HCT116 (cell line): ENCODE data around the gene NAALADL2. TPM values are rescaled to one million over a fixed set of nuclear protein-coding genes. Genes with fewer than 3 reads are reported as not detected.

ENCODE experiments used
- ATAC-seq: fragments of 200-7000 bp; cut with Tn5 transposase; 2 replicates; pipeline ENCODE4 v1.9.1; 2020; ENCODE audit warnings: mild to moderate bottlenecking, moderate library complexity
- BruUV-seq: library from RNA; stranded (reverse); fragments of 400-500 nt; replicated peaks from 2 replicates; lab custom pipeline; 2021; lab: Mats Ljungman, UMichigan
- CTCF ChIA-PET: fragments of 300-600 bp; sonication (Branson Sonifier 250); formaldehyde crosslinking; loops from one replicate; lab custom pipeline; 2021; ENCODE audit warnings: antibody characterized with exemption; lab: Charles Lee
- POLR2A ChIA-PET: fragments of 300-600, 350-600 bp; sonication (Branson Sonifier 250); formaldehyde crosslinking; loops from one replicate; lab custom pipeline; 2021; ENCODE audit warnings: antibody characterized with exemption; lab: Charles Lee
- RAD21 ChIA-PET, 2 experiments: fragments of 300-600 bp; sonication (Branson Sonifier 250); formaldehyde crosslinking; loops; one replicate each; lab custom pipeline; 2023; ENCODE audit warnings: low total read pairs in 2 of 2; ENCODE audit not compliant: uncharacterized antibody in 2 of 2, unreplicated experiment in 2 of 2, low non-redundant PET in 1 of 2; lab: Charles Lee
- DNase-seq: peaks from one replicate; pipeline ENCODE4 v3.0.0-alpha.2; 2010; ENCODE audit warnings: low read depth, low spot score
- H2AFZ ChIP-seq: fragments of 200-600 bp; shearing (Covaris generic), sonication (generic); 2 replicates; pipeline ENCODE4 v1.6.1; 2017; ENCODE audit warnings: low read depth, mixed run types, mixed read lengths, antibody characterized with exemption, low read length; ENCODE audit not compliant: poor library complexity, severe bottlenecking
- H3K27ac ChIP-seq: 2 replicates; pipeline ENCODE4 v1.5.1; 2012; ENCODE audit warnings: low read depth, low read length
- H3K27me3 ChIP-seq: fragments of 200-600 bp; sonication (generic); 2 replicates; pipeline ENCODE4 v1.6.1; 2016; ENCODE audit warnings: mixed run types, low read length, mixed read lengths; ENCODE audit not compliant: insufficient read depth
- H3K36me3 ChIP-seq, 2 experiments: fragments of 200-500 bp in 1 of 2; fragments of 200-600 bp in 1 of 2; sonication (Bioruptor generic) in 1 of 2; sonication (generic) in 1 of 2; 2 replicates each; pipeline versions ENCODE4 v1.5.1 to v1.6.1; 2014 to 2016; ENCODE audit warnings: low read length in 2 of 2, inconsistent platforms in 1 of 2, mixed read lengths in 1 of 2, mixed run types in 1 of 2; ENCODE audit not compliant: insufficient read depth in 2 of 2, control insufficient read depth in 1 of 2
- H3K4me1 ChIP-seq, 2 experiments: fragments of 200-600 bp in 1 of 2; sonication (generic) in 1 of 2; 2 replicates each; pipeline versions ENCODE4 v1.5.1 to v1.6.1; 2012 to 2017; ENCODE audit warnings: low read length in 2 of 2, inconsistent platforms in 1 of 2, mild to moderate bottlenecking in 1 of 2, mixed read lengths in 1 of 2, mixed run types in 1 of 2, moderate library complexity in 1 of 2; ENCODE audit not compliant: insufficient read depth in 2 of 2, control insufficient read depth in 1 of 2
- H3K4me2 ChIP-seq: fragments of 200-600 bp; sonication (generic); 2 replicates; pipeline ENCODE4 v1.6.1; 2017; ENCODE audit warnings: mixed run types, low read length, mixed read lengths
- H3K4me3 ChIP-seq, 2 experiments: fragments of 200-600 bp in 1 of 2; sonication (generic) in 1 of 2; replicated peaks in 1 of 2; 2 replicates each; pipeline ENCODE4 v1.5.1; 2011 to 2016; ENCODE audit warnings: low read length in 2 of 2, control low read depth in 1 of 2, low read depth in 1 of 2, mild to moderate bottlenecking in 1 of 2, mixed read lengths in 1 of 2, mixed run types in 1 of 2
- H3K79me2 ChIP-seq: fragments of 200-600 bp; sonication (generic); 2 replicates; pipeline ENCODE4 v1.6.1; 2017; ENCODE audit warnings: mild to moderate bottlenecking, mixed run types, low read length, moderate library complexity, mixed read lengths; ENCODE audit not compliant: insufficient read depth
- H3K9ac ChIP-seq: fragments of 200-600 bp; sonication (generic); 2 replicates; pipeline ENCODE4 v1.6.1; 2016; ENCODE audit warnings: low read length, mixed read lengths
- H3K9me2 ChIP-seq: fragments of 200-600 bp; sonication (generic), shearing (Covaris generic); 2 replicates; pipeline ENCODE4 v1.6.1; 2017; ENCODE audit warnings: mixed run types, mild to moderate bottlenecking, moderate library complexity; ENCODE audit not compliant: insufficient read depth
- H3K9me3 ChIP-seq, 2 experiments: fragments of 200-500 bp in 1 of 2; fragments of 200-600 bp in 1 of 2; sonication (Bioruptor generic) in 1 of 2; sonication (generic) in 1 of 2; 2 replicates each; pipeline ENCODE4 v1.6.1; 2014 to 2017; ENCODE audit warnings: low read length in 2 of 2, mixed read lengths in 2 of 2, inconsistent platforms in 1 of 2, low read depth in 1 of 2, mild to moderate bottlenecking in 1 of 2, mixed run types in 1 of 2, moderate library complexity in 1 of 2; ENCODE audit not compliant: control insufficient read depth in 1 of 2, insufficient read depth in 1 of 2
- H4K20me1 ChIP-seq: fragments of 200-600 bp; sonication (generic), shearing (Covaris generic); 2 replicates; pipeline ENCODE4 v1.6.1; 2017; ENCODE audit warnings: mixed run types, mild to moderate bottlenecking, moderate library complexity; ENCODE audit not compliant: insufficient read depth
- ATF3 ChIP-seq: IDR thresholded peaks from 2 replicates; pipeline ENCODE4 v1.6.1; 2012
- CBX3 ChIP-seq: IDR thresholded peaks from 2 replicates; pipeline ENCODE4 v1.6.1; 2012; ENCODE audit warnings: low read depth
- CEBPB ChIP-seq: IDR thresholded peaks from 2 replicates; pipeline ENCODE4 v1.6.1; 2012; ENCODE audit warnings: low read depth
- CTCF ChIP-seq, 3 experiments: fragments of 200-600 bp in 1 of 3; sonication (generic) in 1 of 3; IDR thresholded peaks in 2 of 3; conservative IDR thresholded peaks in 1 of 3; 2 replicates each; pipeline ENCODE4 v1.5.1; 2012 to 2017; ENCODE audit warnings: low read depth in 2 of 3, low read length in 2 of 3, antibody characterized with exemption in 1 of 3, borderline replicate concordance in 1 of 3, control low read depth in 1 of 3, mild to moderate bottlenecking in 1 of 3, mixed read lengths in 1 of 3, mixed run types in 1 of 3, moderate library complexity in 1 of 3; ENCODE audit not compliant: insufficient read depth in 1 of 3
- ELF1 ChIP-seq: IDR thresholded peaks from 2 replicates; pipeline ENCODE4 v1.6.1; 2012; ENCODE audit warnings: low read depth, borderline replicate concordance
- EZH2phosphoT487 ChIP-seq: fragments of 200-600 bp; IDR thresholded peaks from 2 replicates; pipeline ENCODE4 v1.6.1; 2018; ENCODE audit warnings: antibody characterized with exemption, borderline replicate concordance
- FOSL1 ChIP-seq: IDR thresholded peaks from 2 replicates; pipeline ENCODE4 v1.6.1; 2012; ENCODE audit warnings: low read depth
- MAX ChIP-seq: IDR thresholded peaks from 2 replicates; pipeline ENCODE4 v1.6.1; 2012
- POLR2A ChIP-seq: IDR thresholded peaks from 2 replicates; pipeline ENCODE4 v1.7.0; 2011; ENCODE audit warnings: borderline replicate concordance; ENCODE audit not compliant: insufficient read depth, insufficient read length; ENCODE audit errors: extremely low read depth
- RAD21 ChIP-seq: IDR thresholded peaks from 2 replicates; pipeline ENCODE4 v1.6.1; 2012; ENCODE audit warnings: low read depth, mild to moderate bottlenecking
- REST ChIP-seq: IDR thresholded peaks from 2 replicates; pipeline ENCODE4 v1.6.1; 2012; ENCODE audit warnings: low read depth
- SIN3A ChIP-seq: IDR thresholded peaks from 2 replicates; pipeline ENCODE4 v1.6.1; 2012; ENCODE audit warnings: low read depth
- SP1 ChIP-seq: IDR thresholded peaks from 2 replicates; pipeline ENCODE4 v1.6.1; 2012; ENCODE audit warnings: low read depth
- SRF ChIP-seq: IDR thresholded peaks from 2 replicates; pipeline ENCODE4 v1.6.1; 2012; ENCODE audit warnings: low read depth
- TCF7L2 ChIP-seq: IDR thresholded peaks from 2 replicates; pipeline ENCODE4 v1.7.0; 2011; ENCODE audit warnings: borderline replicate concordance, inconsistent platforms; ENCODE audit not compliant: insufficient read depth, insufficient read length; ENCODE audit errors: extremely low read depth
- YY1 ChIP-seq: IDR thresholded peaks from 2 replicates; pipeline ENCODE4 v1.6.1; 2011; ENCODE audit warnings: low read length, low read depth, moderate library complexity, mild to moderate bottlenecking; ENCODE audit not compliant: insufficient replicate concordance; ENCODE audit errors: extremely low read depth
- ZBTB33 ChIP-seq: IDR thresholded peaks from 2 replicates; pipeline ENCODE4 v1.6.1; 2011; ENCODE audit warnings: mild to moderate bottlenecking, low read length, moderate library complexity; ENCODE audit not compliant: insufficient replicate concordance; ENCODE audit errors: extremely low read depth
- ZFX ChIP-seq: fragments of 450-650 bp; IDR thresholded peaks from 2 replicates; pipeline ENCODE4 v1.6.1; 2017
- ZNF274 ChIP-seq: fragments of 200-500 bp; sonication (Bioruptor generic); IDR thresholded peaks from 2 replicates; pipeline ENCODE4 v1.6.1; 2014; ENCODE audit warnings: mild to moderate bottlenecking, low read depth, low read length, inconsistent platforms
- intact Hi-C: fragments of 100-400 bp; cut with micrococcal nuclease; formaldehyde crosslinking; loops from 2 replicates; pipeline ENCODE4 v1.10.0; 2022
- total RNA-seq: library from RNA; stranded (reverse); gene quantifications from one replicate; pipeline ENCODE4 v1.2.1, GENCODE V29; 2021; ENCODE audit not compliant: unreplicated experiment

NAALADL2 gene
- total RNA-seq, 1 experiment from 2014 or later = 2.9 TPM

- Histone ChIP-seq H4K20me1 (no peaks in the 10 kb centered on the region), H3K4me3 (no peak overlapping the region), H3K9me2 (no peaks in the 10 kb centered on the region), H3K79me2 (no peaks in the 10 kb centered on the region), H3K27me3 (no peaks in the 10 kb centered on the region), H3K4me1 (no peaks in the 10 kb centered on the region), H3K27ac (no peak overlapping the region), H3K36me3 (no peaks in the 10 kb centered on the region), H3K4me2 (no peak overlapping the region), H3K9ac (no peak overlapping the region), H2AFZ (no peak overlapping the region), H3K9me3 (no peaks in the 10 kb centered on the region)
- no peak for ATAC-seq
- no peak for TF ChIP-seq TCF7L2
- TF ChIP-seq ZNF274 = no peak
- no peak for TF ChIP-seq ZFX
- TF ChIP-seq MAX = no peak
- TF ChIP-seq SIN3A = no peak
- no peak for TF ChIP-seq SRF
- TF ChIP-seq CTCF (IDR thresholded peaks at IDR 0.05 in 2 of 3, conservative IDR thresholded peaks at IDR 0.05 in 1 of 3; ENCODE audit: borderline replicate concordance in 1 of 3, insufficient read depth in 1 of 3, low read depth in 2 of 3, low read length in 2 of 3) = no peak
- no peak for TF ChIP-seq CBX3
- no peak for TF ChIP-seq POLR2A
- no peak for TF ChIP-seq ZBTB33
- TF ChIP-seq ATF3 = no peak
- no peak for TF ChIP-seq FOSL1
- no peak for TF ChIP-seq CEBPB
- no peak for TF ChIP-seq RAD21
- no peak for TF ChIP-seq SP1
- no peak for TF ChIP-seq ELF1
- no peak for TF ChIP-seq YY1
- TF ChIP-seq REST = no peak
- no peak for TF ChIP-seq EZH2phosphoT487
- DNase-seq = no peak
- ChIA-PET CTCF (no interaction called here), RAD21 (no interaction called here), POLR2A (no interaction called here)
- intact Hi-C loops = no loop called here
- BruUV-seq = no TSS peak
Measured at GRCh38 chr3:175098644-175099043, 239.5 kb downstream of the NAALADL2 start.
